Gastrocnemius medialis (tissue), 4 donors: Measurements from ENCODE around the gene GJD4. TPM values are rescaled to one million over a fixed set of nuclear protein-coding genes. Genes with fewer than 3 reads are reported as not detected.

Experiments used
- ATAC-seq, 2 donors: fragments of 150-250 bp; one replicate each; pipeline ENCODE4 v1.9.1; 2016
- DNase-seq, 2 donors: peaks; one replicate each; pipeline ENCODE4 v3.0.0-alpha.2; 2019
- H3K27ac ChIP-seq, 4 donors: fragments of 200-600 bp; sonication (generic); 1 replicate in 1 of 4; 2 replicates in 3 of 4; pipeline ENCODE4 v1.5.1; 2016 to 2018; ENCODE audit warnings: mild to moderate bottlenecking in 2 of 4, moderate library complexity in 1 of 4
- H3K27me3 ChIP-seq, 3 donors: fragments of 200-600 bp; sonication (generic) in 2 of 3; 1 replicate in 1 of 3; 2 replicates in 2 of 3; pipeline versions ENCODE4 v1.5.1 to v1.6.0; 2016 to 2019; ENCODE audit warnings: mild to moderate bottlenecking in 1 of 3, moderate library complexity in 1 of 3
- H3K36me3 ChIP-seq, 2 donors: fragments of 200-600 bp; sonication (generic) in 1 of 2; one replicate each; pipeline ENCODE4 v1.5.1; 2017 to 2018
- H3K4me1 ChIP-seq, 2 donors: fragments of 200-600 bp; sonication (generic) in 1 of 2; one replicate each; pipeline ENCODE4 v1.5.1; 2016 to 2017; ENCODE audit warnings: mild to moderate bottlenecking in 2 of 2
- H3K4me3 ChIP-seq, 4 donors: fragments of 200-600 bp; sonication (generic) in 3 of 4; 1 replicate in 1 of 4; 2 replicates in 3 of 4; pipeline ENCODE4 v1.5.1; 2016 to 2019; ENCODE audit warnings: mild to moderate bottlenecking in 2 of 4
- H3K9me3 ChIP-seq, 3 donors: fragments of 200-600 bp; sonication (generic) in 2 of 3; 1 replicate in 1 of 3; 2 replicates in 2 of 3; pipeline ENCODE4 v1.5.1; 2016 to 2019
- CTCF ChIP-seq, 5 experiments: fragments of 450-650 bp in 3 of 5; fragments of 200-600 bp in 2 of 5; sonication (generic) in 2 of 5; IDR thresholded peaks in 4 of 5; conservative IDR thresholded peaks in 1 of 5; 1 replicate in 4 of 5; 2 replicates in 1 of 5; pipeline ENCODE4 v1.5.1; 2016 to 2019; ENCODE audit warnings: antibody characterized with exemption in 5 of 5, mild to moderate bottlenecking in 3 of 5, moderate library complexity in 3 of 5
- POLR2A ChIP-seq, 2 donors: fragments of 450-650 bp; IDR thresholded peaks; one replicate each; pipeline ENCODE4 v1.6.1; 2017; ENCODE audit warnings: antibody characterized with exemption in 2 of 2, mild to moderate bottlenecking in 2 of 2, moderate library complexity in 2 of 2
- in situ Hi-C, 4 donors: fragments of 200-750 bp; cut with MboI; loops; one replicate each; pipeline versions ENCODE4 v1.15.0 to v1.8.0; 2017; ENCODE audit warnings: low sequenced_read_pairs in 4 of 4
- intact Hi-C: fragments of 100-400 bp; cut with DNase I; formaldehyde crosslinking; loops from one replicate; pipeline ENCODE4 v1.15.1; 2023; ENCODE audit warnings: low total_unique reads
- total RNA-seq, 4 donors: library from RNA; depleted of rRNA; stranded (reverse); fragments of >200 nt; gene quantifications; one replicate each; pipeline versions ENCODE4 v1.1.0 to v1.2.3, GENCODE V29; 2016

GJD4 gene
- total RNA-seq, 4 donors from 2014 or later = not detected

GRCh38 chr10:35561715-35562114 is 43.4 kb upstream of the GJD4 start:
- no peak overlapping the region for H3K4me3 ChIP-seq
- H3K36me3 ChIP-seq = peaks cover 0 to 5% of the 10 kb centered on the region in 2 donors
- no peaks in the 10 kb centered on the region for H3K27me3 ChIP-seq
- peaks cover 28 to 34% of the 10 kb centered on the region in 2 donors for H3K4me1 ChIP-seq
- peak overlapping the region in 2 of 4 donors; percentile 11 to 61 for H3K27ac ChIP-seq
- DNase-seq = peak in 1 of 2 donors; percentile 39
- peak in 1 of 2 donors; percentile 47 for ATAC-seq
- intact Hi-C loops (loop anchor here (5.0 kb wide), 1 partner anchor 224 kb away; the partner anchor contains the start of gene CCNY), in situ Hi-C loops (loop anchor here in 3 of 4 donors (10.0 to 25.0 kb wide), 4 partner anchors 224 to 449 kb away; partner anchors contain the start of gene CCNY (in 2 of the 3))
- no peaks in the 10 kb centered on the region for H3K9me3 ChIP-seq
- TF ChIP-seq CTCF (IDR thresholded peaks at IDR 0.05 in 4 of 5, conservative IDR thresholded peaks at IDR 0.05 in 1 of 5) = no peak
- TF ChIP-seq POLR2A (IDR thresholded peaks at IDR 0.05) = no peak

GRCh38 chr10:35562427-35562826 is 42.7 kb upstream of the GJD4 start:
- Histone ChIP-seq H3K27me3 (no peaks in the 10 kb centered on the region), H3K27ac (no peak overlapping the region), H3K4me1 (peaks cover 28 to 34% of the 10 kb centered on the region in 2 donors), H3K36me3 (peaks cover 0 to 11% of the 10 kb centered on the region in 2 donors), H3K9me3 (no peaks in the 10 kb centered on the region), H3K4me3 (no peak overlapping the region)
- no peak for DNase-seq
- no peak for ATAC-seq
- in situ Hi-C loops = loop anchor here in 3 of 4 donors (10.0 to 25.0 kb wide), 4 partner anchors 225 to 450 kb away; partner anchors contain the start of gene CCNY (in 2 of the 3)
- intact Hi-C loops = loop anchor here (5.0 kb wide), 1 partner anchor 225 kb away; the partner anchor contains the start of gene CCNY
- no peak for TF ChIP-seq POLR2A (IDR thresholded peaks at IDR 0.05)
- TF ChIP-seq CTCF (IDR thresholded peaks at IDR 0.05 in 4 of 5, conservative IDR thresholded peaks at IDR 0.05 in 1 of 5) = no peak

- ATAC-seq = peak in 1 of 2 donors; percentile 61
- peaks cover 28 to 34% of the 10 kb centered on the region in 2 donors for H3K4me1 ChIP-seq
- in situ Hi-C loops = loop anchor here in 3 of 4 donors (10.0 to 25.0 kb wide), 4 partner anchors 226 to 451 kb away; partner anchors contain the start of gene CCNY (in 2 of the 3)
- peak overlapping the region in 2 of 4 donors; percentile 3 to 21 for H3K27ac ChIP-seq
- H3K9me3 ChIP-seq = no peaks in the 10 kb centered on the region
- H3K36me3 ChIP-seq = peaks cover 0 to 20% of the 10 kb centered on the region in 2 donors
- TF ChIP-seq CTCF (IDR thresholded peaks at IDR 0.05 in 4 of 5, conservative IDR thresholded peaks at IDR 0.05 in 1 of 5) = peak; percentile 78 to 92 (median 85)
- TF ChIP-seq POLR2A (IDR thresholded peaks at IDR 0.05) = no peak
- H3K27me3 ChIP-seq = no peaks in the 10 kb centered on the region
- no peak overlapping the region for H3K4me3 ChIP-seq
- peak in 1 of 2 donors; percentile 31 for DNase-seq
- intact Hi-C loops = loop anchor here (5.0 kb wide), 1 partner anchor 226 kb away; the partner anchor contains the start of gene CCNY
Measured at GRCh38 chr10:35563261-35563891, 41.8 kb upstream of the GJD4 start.

- no peak overlapping the region for H3K4me3 ChIP-seq
- peaks cover 0 to 31% of the 10 kb centered on the region in 2 donors for H3K36me3 ChIP-seq
- peak overlapping the region; percentile 21 to 63 (median 52) for H3K27ac ChIP-seq
- intact Hi-C loops = loop anchor here (2.0 to 5.0 kb wide), 2 partner anchors 227 to 324 kb away; partner anchors contain the start of gene CCNY
- in situ Hi-C loops = loop anchor here in 3 of 4 donors (10.0 to 25.0 kb wide), 4 partner anchors 227 to 452 kb away; partner anchors contain the start of gene CCNY (in 2 of the 3)
- ATAC-seq = no peak
- DNase-seq = no peak
- H3K9me3 ChIP-seq = no peaks in the 10 kb centered on the region
- H3K27me3 ChIP-seq = no peaks in the 10 kb centered on the region
- TF ChIP-seq POLR2A (IDR thresholded peaks at IDR 0.05) = no peak
- no peak for TF ChIP-seq CTCF (IDR thresholded peaks at IDR 0.05 in 4 of 5, conservative IDR thresholded peaks at IDR 0.05 in 1 of 5)
- H3K4me1 ChIP-seq = peaks cover 28 to 34% of the 10 kb centered on the region in 2 donors
Measured at GRCh38 chr10:35564341-35564968, 40.7 kb upstream of the GJD4 start.
